ENCODE results near the gene LENG8. TPM values are rescaled to one million over a fixed set of nuclear protein-coding genes. Genes with fewer than 3 reads are reported as not detected.

LENG8 gene
- total and polyA plus RNA-seq, 2 of the 4 experiments (the other 2 are of a cell fraction), result 21.1 to 93.9 TPM

GRCh38 chr19:54485851-54486250, 36.9 kb downstream of the LENG8 start:
- DNase-seq, result no peak
- Histone ChIP-seq H2BK5ac (ENCODE audit: low read depth, low read length, poor library complexity, severe bottlenecking) (no peak overlapping the region), H2AFZ (replicated peaks; ENCODE audit: low read length, poor library complexity) (no peak overlapping the region), H3K23ac (ENCODE audit: low read depth, low read length) (no peak overlapping the region), H3K4me3 (ENCODE audit: insufficient read depth, low read depth, low read length) (no peak overlapping the region), H4K8ac (ENCODE audit: low read depth in 2 of 2, low read length in 2 of 2) (no peak overlapping the region), H4K91ac (ENCODE audit: insufficient read depth, low read depth, low read length) (no peak overlapping the region), H3K56ac (ENCODE audit: extremely low read depth, insufficient read depth, low read length) (no peak overlapping the region), H3K18ac (ENCODE audit: low read depth, low read length) (no peak overlapping the region), H2AK9ac (replicated peaks; ENCODE audit: low read depth, low read length, poor library complexity) (no peak overlapping the region), H3K9me1 (ENCODE audit: insufficient read depth, low read length) (no peaks in the 10 kb centered on the region; the same call in 1 of the 2 replicates), H4K5ac (ENCODE audit: low read depth, low read length) (no peak overlapping the region), H3K27me3 (ENCODE audit: control insufficient read depth, insufficient read depth, low read length) (no peaks in the 10 kb centered on the region), H3K27ac (ENCODE audit: insufficient read depth, low read length) (no peak overlapping the region), H3K4me1 (ENCODE audit: control insufficient read depth, insufficient read depth, low read length) (no peaks in the 10 kb centered on the region), H3K9ac (ENCODE audit: low read depth, low read length) (no peak overlapping the region), H4K20me1 (ENCODE audit: insufficient read depth, low read length) (no peaks in the 10 kb centered on the region), H2AK5ac (ENCODE audit: low read depth, low read length) (no peak overlapping the region), H2BK20ac (ENCODE audit: low read depth, low read length) (no peak overlapping the region), H3K4ac (ENCODE audit: low read depth, low read length) (no peak overlapping the region), H3K36me3 (ENCODE audit: control insufficient read depth, insufficient read depth, low read length) (no peaks in the 10 kb centered on the region), H2BK15ac (ENCODE audit: low read depth, low read length) (no peak overlapping the region), H3K4me2 (ENCODE audit: low read depth, low read length) (no peak overlapping the region), H3K14ac (replicated peaks; ENCODE audit: low read depth, low read length) (no peak overlapping the region), H3K79me1 (ENCODE audit: low read depth in 1 of 2, low read length in 2 of 2) (no peaks in the 10 kb centered on the region), H2BK120ac (ENCODE audit: low read depth, low read length) (no peak overlapping the region), H3K9me3 (ENCODE audit: control insufficient read depth, insufficient read depth, low read length) (no peaks in the 10 kb centered on the region)
- intact Hi-C loops (cut with micrococcal nuclease), result no loop called here
- POLR2A ChIA-PET (ENCODE audit: unreplicated experiment), result interaction anchor here (0.6 kb wide), 1 partner anchor 17 kb away, joined by 5 read pairs; no protein-coding TSS in a partner anchor
- TF ChIP-seq ELK1 (IDR thresholded peaks at IDR 0.05; ENCODE audit: borderline replicate concordance, low read depth, low read length), result no peak
- TF ChIP-seq MAFK (IDR thresholded peaks at IDR 0.05; ENCODE audit: low read depth, low read length), result no peak
- no peak for TF ChIP-seq RFX5 (IDR thresholded peaks at IDR 0.05; ENCODE audit: low read depth, low read length)
- dilution Hi-C loops (cut with HindIII; ENCODE audit: low sequenced_read_pairs, unreplicated experiment), result no loop called here
- in situ Hi-C loops (cut with MboI; ENCODE audit: low sequenced_read_pairs), result no loop called here
- CTCF ChIA-PET, result no interaction called here
- ATAC-seq (ENCODE audit: low read depth), result no peak
- BruUV-seq (replicated peaks), result no TSS peak
- WGBS, 2 experiments (ENCODE audit: extremely low coverage in 2 of 2, insufficient read length in 1 of 2), result no CpG with 5 or more reads among the region's 5 CpGs

Measured in IMR-90 (cell line).